ENCODE measurements around the gene ZNF444. TPM values are rescaled to one million over a fixed set of nuclear protein-coding genes. Genes with fewer than 3 reads are reported as not detected.
"Not testable (repeated sequence)": the region's sequence is repeated elsewhere in the genome, so short reads cannot be mapped to it uniquely, and the experiment has no call there.

ZNF444 gene
- total RNA-seq, 2 donors from 2014 or later, result 37.1 to 42.9 TPM

GRCh38 chr19:56101746-56102535 is 39.1 kb upstream of the ZNF444 start:
- ATAC-seq (replicated peaks in 1 of 2), result no peak
- Mint-ChIP-seq H3K9me3 (no peaks in the 10 kb centered on the region), H3K4me1 (ENCODE audit: low read depth) (peaks cover 26% of the 10 kb centered on the region)

DNA sequence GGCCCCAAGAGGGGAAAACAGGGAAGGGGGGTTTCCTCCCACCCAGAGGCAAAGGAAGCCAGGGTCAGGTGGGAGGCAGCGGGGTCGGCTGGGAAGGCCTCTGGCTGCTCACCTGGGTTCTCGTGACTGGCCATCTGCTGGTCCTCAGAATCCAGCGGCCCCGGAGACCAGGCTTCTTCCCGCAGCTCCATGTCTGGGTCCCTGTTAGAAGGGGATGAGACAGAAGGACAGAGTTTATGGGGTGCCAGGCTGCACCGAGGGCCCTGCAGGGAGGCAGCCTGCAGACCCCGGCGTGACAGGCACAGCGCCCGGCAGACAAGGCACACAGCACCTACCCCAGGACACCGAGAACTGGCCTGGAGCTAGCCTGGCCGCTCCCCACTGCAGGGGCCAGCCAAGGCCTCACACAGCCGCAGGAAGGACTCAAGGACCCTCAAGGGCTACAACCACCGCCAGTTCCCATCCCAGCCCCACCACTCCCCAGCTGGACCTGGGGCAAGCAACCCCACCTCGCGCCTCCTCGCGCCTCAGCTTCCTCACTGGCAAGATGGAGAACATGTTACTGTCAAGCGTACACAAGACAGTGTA is 38.0 kb upstream of the ZNF444 start:
- Mint-ChIP-seq H3K27me3 (ENCODE audit: low read depth) (no peaks in the 10 kb centered on the region), H3K27ac (no peak overlapping the region), H3K9me3 (no peaks in the 10 kb centered on the region), H3K4me1 (ENCODE audit: low read depth) (peaks cover 34% of the 10 kb centered on the region), H3K4me3 (no peak overlapping the region), H3K36me3 (ENCODE audit: insufficient read depth in 2 of 2) (peaks cover 1 to 12% of the 10 kb centered on the region in 2 donors)
- DNase-seq, result no peak
- no peak for ATAC-seq (replicated peaks in 1 of 2)

More at GRCh38 chr19:56101746-56102535, 39.1 kb upstream of the ZNF444 start:
- Mint-ChIP-seq H3K27ac (no peak overlapping the region), H3K27me3 (ENCODE audit: low read depth) (no peaks in the 10 kb centered on the region), H3K4me3 (no peak overlapping the region), H3K36me3 (ENCODE audit: insufficient read depth in 2 of 2) (peaks cover 1 to 9% of the 10 kb centered on the region in 2 donors)
- no peak for DNase-seq

DNA sequence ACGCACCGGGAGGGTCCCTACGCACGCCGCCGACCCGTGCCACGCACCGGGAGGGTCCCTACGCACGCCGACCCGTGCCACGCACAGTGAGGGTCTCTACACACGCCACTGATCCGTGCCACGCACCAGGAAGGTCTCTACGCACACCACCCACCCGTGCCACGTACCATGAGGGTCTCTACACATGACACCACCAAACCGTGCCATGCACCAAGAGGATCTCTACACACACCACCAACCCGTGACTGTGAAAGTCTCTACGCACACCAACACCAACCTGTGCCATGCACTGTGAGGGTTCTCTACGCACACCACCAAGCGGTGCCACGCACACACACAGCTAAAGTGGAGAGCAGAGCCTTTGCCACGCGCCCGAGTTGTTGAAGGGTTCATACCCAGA is 36.7 kb upstream of the ZNF444 start:
- Mint-ChIP-seq H3K4me1 (ENCODE audit: low read depth) (peaks cover 42% of the 10 kb centered on the region), H3K9me3 (no peaks in the 10 kb centered on the region), H3K27ac (no peak overlapping the region), H3K36me3 (ENCODE audit: insufficient read depth in 2 of 2) (peaks cover 1 to 12% of the 10 kb centered on the region in 2 donors), H3K27me3 (ENCODE audit: low read depth) (no peaks in the 10 kb centered on the region), H3K4me3 (no peak overlapping the region)
- no peak for ATAC-seq (replicated peaks in 1 of 2)
- no peak for DNase-seq

- ATAC-seq (replicated peaks in 1 of 2) (peak; percentile 42 to 43), DNase-seq (peak; percentile 41 to 48)
- Mint-ChIP-seq H3K27ac (no peak overlapping the region), H3K4me1 (ENCODE audit: low read depth) (peaks cover 44% of the 10 kb centered on the region), H3K27me3 (ENCODE audit: low read depth) (no peaks in the 10 kb centered on the region), H3K36me3 (ENCODE audit: insufficient read depth in 2 of 2) (peaks cover 1 to 10% of the 10 kb centered on the region in 2 donors), H3K9me3 (no peaks in the 10 kb centered on the region), H3K4me3 (peak overlapping the region in 1 of 2 donors; percentile 20)
Observed at GRCh38 chr19:56105090-56105701, 35.9 kb upstream of the ZNF444 start.

DNA sequence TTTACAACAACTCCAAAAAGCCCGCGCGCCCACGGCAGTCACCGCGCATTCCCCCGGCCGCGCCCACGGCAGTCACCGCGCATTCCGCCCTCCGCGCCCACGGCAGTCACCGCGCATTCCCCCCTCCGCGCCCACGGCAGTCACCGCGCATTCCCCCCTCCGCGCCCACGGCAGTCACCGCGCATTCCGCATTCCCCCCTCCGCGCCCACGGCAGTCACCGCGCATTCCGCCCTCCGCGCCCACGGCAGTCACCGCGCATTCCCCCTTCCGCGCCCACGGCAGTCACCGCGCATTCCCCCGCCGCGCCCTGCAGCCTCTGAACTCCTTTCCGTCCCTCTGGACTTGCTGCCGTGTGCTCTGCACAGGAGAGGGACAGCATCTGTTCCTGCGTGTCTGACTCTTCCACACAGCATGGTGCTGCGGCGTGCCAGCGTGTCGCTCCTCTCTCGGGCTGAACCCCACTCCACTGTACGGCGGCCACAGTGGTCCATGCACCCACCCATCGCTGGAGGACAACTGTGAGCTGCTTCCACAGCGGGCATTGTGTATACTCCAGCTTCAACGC is 35.2 kb upstream of the ZNF444 start:
- not testable (repeated sequence) for ATAC-seq (replicated peaks in 1 of 2); H3K27me3 Mint-ChIP-seq (ENCODE audit: low read depth); H3K9me3 Mint-ChIP-seq; H3K27ac Mint-ChIP-seq; DNase-seq; H3K36me3 Mint-ChIP-seq (ENCODE audit: insufficient read depth in 2 of 2)
- Mint-ChIP-seq H3K4me1 (ENCODE audit: low read depth) (peaks cover 51% of the 10 kb centered on the region), H3K4me3 (peak overlapping the region; percentile 30 to 69)

GRCh38 chr19:56106397-56106849 is 34.7 kb upstream of the ZNF444 start:
- H3K4me3 Mint-ChIP-seq, result peak overlapping the region; percentile 30 to 69
- peaks cover 55% of the 10 kb centered on the region for H3K4me1 Mint-ChIP-seq (ENCODE audit: low read depth)
- H3K36me3 Mint-ChIP-seq (ENCODE audit: insufficient read depth in 2 of 2), result peaks cover 1 to 8% of the 10 kb centered on the region in 2 donors
- H3K9me3 Mint-ChIP-seq, result no peaks in the 10 kb centered on the region
- no peak for DNase-seq
- no peak overlapping the region for H3K27ac Mint-ChIP-seq
- no peak for ATAC-seq (replicated peaks in 1 of 2)
- no peaks in the 10 kb centered on the region for H3K27me3 Mint-ChIP-seq (ENCODE audit: low read depth)

DNA sequence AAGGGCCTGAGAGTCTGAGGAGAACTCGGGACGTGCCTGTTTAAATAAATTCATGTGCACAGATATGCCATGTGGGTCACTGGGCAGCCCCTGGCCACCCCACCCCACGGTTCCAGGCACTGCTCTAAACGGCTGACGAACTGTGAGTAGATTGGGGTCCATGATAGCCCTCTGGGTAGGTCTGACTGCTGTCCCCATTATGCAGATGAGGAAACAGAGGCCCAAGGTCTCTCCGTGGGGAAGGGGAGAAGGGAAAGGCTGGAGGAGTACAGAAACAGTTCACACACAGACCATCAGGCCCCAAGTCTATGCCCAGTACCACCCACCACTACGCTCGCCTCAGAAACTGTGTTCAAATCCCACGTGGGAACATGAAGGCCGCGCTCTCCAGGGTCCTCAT is 34.1 kb upstream of the ZNF444 start:
- H3K36me3 Mint-ChIP-seq (ENCODE audit: insufficient read depth in 2 of 2), result peaks cover 1 to 5% of the 10 kb centered on the region in 2 donors
- no peaks in the 10 kb centered on the region for H3K27me3 Mint-ChIP-seq (ENCODE audit: low read depth)
- H3K9me3 Mint-ChIP-seq, result no peaks in the 10 kb centered on the region
- ATAC-seq (replicated peaks in 1 of 2) (no peak), DNase-seq (no peak)
- H3K4me1 Mint-ChIP-seq (ENCODE audit: low read depth), result peaks cover 60% of the 10 kb centered on the region
- no peak overlapping the region for H3K27ac Mint-ChIP-seq
- H3K4me3 Mint-ChIP-seq, result no peak overlapping the region

DNA sequence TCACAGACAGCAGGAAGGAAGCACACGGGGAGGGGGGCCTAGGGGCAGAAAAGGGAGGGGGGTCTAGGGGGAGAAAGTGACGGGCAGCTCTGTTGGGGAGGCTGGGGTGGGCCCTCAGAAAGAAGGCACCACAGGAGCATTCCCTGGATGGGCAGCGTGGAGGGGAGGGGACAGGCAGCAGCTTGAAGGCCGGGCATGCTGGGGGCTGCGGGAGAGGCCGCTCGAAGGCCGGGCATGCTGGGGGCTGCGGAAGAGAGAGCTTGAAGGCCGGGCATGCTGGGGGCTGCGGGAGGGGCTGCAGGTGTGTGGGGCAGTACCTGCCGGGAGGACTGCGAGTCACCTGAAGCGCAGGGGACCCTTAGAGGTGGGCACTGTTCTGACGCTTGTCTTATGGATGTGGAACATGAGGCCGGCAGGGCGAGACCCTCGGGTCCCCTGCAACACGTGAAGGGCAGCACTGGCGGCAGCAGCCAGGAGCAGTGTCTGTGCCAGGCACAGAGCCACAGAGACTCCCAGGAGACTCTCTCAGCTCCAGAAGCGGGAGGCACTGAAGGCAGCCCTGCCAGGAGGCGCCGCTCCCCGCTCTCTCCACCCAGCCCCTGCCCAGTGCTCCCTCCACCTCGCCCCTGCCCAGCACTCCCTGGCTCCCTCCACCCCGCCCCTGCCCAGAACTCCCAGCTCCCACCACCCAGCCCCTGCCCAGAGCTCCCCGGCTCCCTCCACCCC is 33.3 kb upstream of the ZNF444 start:
- H3K36me3 Mint-ChIP-seq (ENCODE audit: insufficient read depth in 2 of 2), result peaks cover 1 to 5% of the 10 kb centered on the region in 2 donors
- DNase-seq (no peak), ATAC-seq (replicated peaks in 1 of 2) (no peak)
- H3K9me3 Mint-ChIP-seq, result no peaks in the 10 kb centered on the region
- H3K4me1 Mint-ChIP-seq (ENCODE audit: low read depth), result peaks cover 61% of the 10 kb centered on the region
- H3K27ac Mint-ChIP-seq, result no peak overlapping the region
- H3K27me3 Mint-ChIP-seq (ENCODE audit: low read depth), result no peaks in the 10 kb centered on the region
- H3K4me3 Mint-ChIP-seq, result no peak overlapping the region

GRCh38 chr19:56108447-56109195 is 32.5 kb upstream of the ZNF444 start:
- no peak for ATAC-seq (replicated peaks in 1 of 2)
- DNase-seq, result no peak
- Mint-ChIP-seq H3K36me3 (ENCODE audit: insufficient read depth in 2 of 2) (peaks cover 1 to 5% of the 10 kb centered on the region in 2 donors), H3K27ac (peak overlapping the region; percentile 20), H3K4me3 (no peak overlapping the region), H3K9me3 (no peaks in the 10 kb centered on the region), H3K4me1 (ENCODE audit: low read depth) (peaks cover 66% of the 10 kb centered on the region), H3K27me3 (ENCODE audit: low read depth) (no peaks in the 10 kb centered on the region)

DNA sequence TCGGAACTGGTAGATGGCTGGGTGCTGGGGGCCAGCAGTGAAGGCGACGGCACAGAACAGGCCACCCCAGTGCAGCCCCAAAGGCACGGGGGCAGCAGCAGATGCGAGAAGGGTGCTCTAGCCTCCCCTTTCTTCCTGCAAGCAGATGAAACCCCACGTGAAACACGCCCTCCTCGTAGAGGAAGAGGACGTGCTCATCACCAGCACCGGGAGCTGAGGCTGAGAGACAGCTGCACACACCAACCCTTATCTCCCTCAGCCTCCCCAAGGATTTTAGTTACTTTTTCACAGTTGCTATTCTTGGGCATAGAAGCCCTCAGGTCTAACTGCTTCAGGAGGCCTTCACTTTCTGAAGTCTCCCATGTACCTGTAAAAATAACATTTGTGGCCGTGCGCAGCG is 31.9 kb upstream of the ZNF444 start:
- no peak for DNase-seq
- no peak overlapping the region for H3K27ac Mint-ChIP-seq
- peaks cover 1 to 5% of the 10 kb centered on the region in 2 donors for H3K36me3 Mint-ChIP-seq (ENCODE audit: insufficient read depth in 2 of 2)
- no peak overlapping the region for H3K4me3 Mint-ChIP-seq
- H3K27me3 Mint-ChIP-seq (ENCODE audit: low read depth), result no peaks in the 10 kb centered on the region
- no peaks in the 10 kb centered on the region for H3K9me3 Mint-ChIP-seq
- H3K4me1 Mint-ChIP-seq (ENCODE audit: low read depth), result peaks cover 71% of the 10 kb centered on the region
- no peak for ATAC-seq (replicated peaks in 1 of 2)

DNA sequence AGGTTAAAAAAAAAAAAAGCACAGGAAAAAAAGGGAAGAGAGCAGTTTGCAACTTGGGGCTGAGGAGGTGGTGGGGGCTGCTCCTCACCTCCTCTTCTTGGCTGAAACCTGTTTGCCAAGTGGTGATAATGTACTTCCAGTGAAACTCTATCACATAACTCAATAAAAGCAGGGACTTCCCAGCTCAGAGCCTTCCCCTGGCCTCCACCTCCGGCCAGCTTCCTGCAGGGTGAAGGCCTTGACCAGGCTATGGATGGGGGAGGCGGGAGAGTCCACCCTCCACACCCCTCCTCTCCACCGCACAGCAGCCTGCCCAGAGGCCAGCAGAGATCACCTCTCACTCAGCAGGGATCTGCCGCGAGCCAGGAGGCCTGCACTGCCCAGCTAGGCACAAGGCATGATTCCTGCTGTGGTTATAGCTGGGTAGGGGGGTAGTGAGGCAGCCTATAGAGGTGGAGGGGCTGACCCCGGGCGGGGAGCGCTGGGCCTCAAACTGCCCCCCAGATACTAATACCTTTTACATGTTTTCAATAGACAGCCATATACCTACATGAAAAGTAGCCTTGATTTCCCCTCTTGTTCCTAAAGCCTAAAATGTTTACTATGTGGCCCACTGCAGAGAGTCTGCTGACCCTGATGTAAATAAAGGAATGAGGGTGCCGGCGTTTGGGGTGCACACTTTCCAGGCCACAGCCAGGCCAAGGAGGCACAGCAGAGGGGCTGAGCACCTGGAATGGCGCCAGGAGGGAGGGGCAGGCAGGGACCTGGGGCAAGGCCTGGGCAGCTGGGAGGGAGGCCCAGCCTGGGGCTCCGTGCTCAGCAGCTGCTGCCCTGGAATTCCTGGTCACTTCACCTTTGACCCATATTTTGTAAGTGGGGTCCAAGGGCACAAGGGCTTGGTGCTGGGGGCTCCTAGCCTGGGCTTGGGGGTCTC is 30.3 kb upstream of the ZNF444 start:
- peaks cover 73% of the 10 kb centered on the region for H3K4me1 Mint-ChIP-seq (ENCODE audit: low read depth)
- ATAC-seq (replicated peaks in 1 of 2) (no peak), DNase-seq (no peak)
- H3K27me3 Mint-ChIP-seq (ENCODE audit: low read depth), result no peaks in the 10 kb centered on the region
- no peak overlapping the region for H3K4me3 Mint-ChIP-seq
- no peaks in the 10 kb centered on the region for H3K9me3 Mint-ChIP-seq
- peaks cover 1 to 5% of the 10 kb centered on the region in 2 donors for H3K36me3 Mint-ChIP-seq (ENCODE audit: insufficient read depth in 2 of 2)
- H3K27ac Mint-ChIP-seq, result peak overlapping the region; percentile 60
